ENCODE results near the gene C2CD3. TPM values are rescaled to one million over a fixed set of nuclear protein-coding genes. Genes with fewer than 3 reads are reported as not detected.
"Not testable (repeated sequence)": the region's sequence is repeated elsewhere in the genome, so short reads cannot be mapped to it uniquely, and the experiment has no call there.

Gene C2CD3
- total RNA-seq, 4 donors from 2014 or later: 16.8 to 50.3 (median 29.0) TPM

GRCh38 chr11:74144592-74144991, 26.2 kb downstream of the C2CD3 start:
- no peak for DNase-seq
- Histone ChIP-seq H3K27ac (no peak overlapping the region), H3K4me3 (no peak overlapping the region), H3K4me1 (no peaks in the 10 kb centered on the region), H3K9me3 (no peaks in the 10 kb centered on the region), H3K36me3 (no peaks in the 10 kb centered on the region), H3K27me3 (no peaks in the 10 kb centered on the region)
- TF ChIP-seq, protein P1, sequence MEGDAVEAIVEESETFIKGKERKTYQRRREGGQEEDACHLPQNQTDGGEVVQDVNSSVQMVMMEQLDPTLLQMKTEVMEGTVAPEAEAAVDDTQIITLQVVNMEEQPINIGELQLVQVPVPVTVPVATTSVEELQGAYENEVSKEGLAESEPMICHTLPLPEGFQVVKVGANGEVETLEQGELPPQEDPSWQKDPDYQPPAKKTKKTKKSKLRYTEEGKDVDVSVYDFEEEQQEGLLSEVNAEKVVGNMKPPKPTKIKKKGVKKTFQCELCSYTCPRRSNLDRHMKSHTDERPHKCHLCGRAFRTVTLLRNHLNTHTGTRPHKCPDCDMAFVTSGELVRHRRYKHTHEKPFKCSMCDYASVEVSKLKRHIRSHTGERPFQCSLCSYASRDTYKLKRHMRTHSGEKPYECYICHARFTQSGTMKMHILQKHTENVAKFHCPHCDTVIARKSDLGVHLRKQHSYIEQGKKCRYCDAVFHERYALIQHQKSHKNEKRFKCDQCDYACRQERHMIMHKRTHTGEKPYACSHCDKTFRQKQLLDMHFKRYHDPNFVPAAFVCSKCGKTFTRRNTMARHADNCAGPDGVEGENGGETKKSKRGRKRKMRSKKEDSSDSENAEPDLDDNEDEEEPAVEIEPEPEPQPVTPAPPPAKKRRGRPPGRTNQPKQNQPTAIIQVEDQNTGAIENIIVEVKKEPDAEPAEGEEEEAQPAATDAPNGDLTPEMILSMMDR (IDR thresholded peaks at IDR 0.05): no peak
- no peak for TF ChIP-seq POLR2A (IDR thresholded peaks at IDR 0.05)

- Histone ChIP-seq H3K9me3 (no peaks in the 10 kb centered on the region), H3K4me1 (no peaks in the 10 kb centered on the region), H3K27me3 (no peaks in the 10 kb centered on the region), H3K27ac (no peak overlapping the region), H3K36me3 (peaks cover 0 to 5% (median 0%) of the 10 kb centered on the region in 3 donors), H3K4me3 (no peak overlapping the region)
- no peak for DNase-seq
- no peak for TF ChIP-seq POLR2A (IDR thresholded peaks at IDR 0.05)
- TF ChIP-seq, protein P1 (IDR thresholded peaks at IDR 0.05): no peak
These were observed 28.2 kb downstream of the C2CD3 start for GRCh38 chr11:74142624-74143023.

- peaks cover 0 to 7% (median 0%) of the 10 kb centered on the region in 3 donors for H3K36me3 ChIP-seq
- no peak for DNase-seq
- H3K9me3 ChIP-seq: no peaks in the 10 kb centered on the region
- H3K4me3 ChIP-seq: no peak overlapping the region
- no peak overlapping the region for H3K27ac ChIP-seq
- no peaks in the 10 kb centered on the region for H3K4me1 ChIP-seq
- no peak for TF ChIP-seq POLR2A (IDR thresholded peaks at IDR 0.05)
- TF ChIP-seq, protein P1 (IDR thresholded peaks at IDR 0.05): no peak
- H3K27me3 ChIP-seq: no peaks in the 10 kb centered on the region
These were observed 28.9 kb downstream of the C2CD3 start for GRCh38 chr11:74141908-74142307.

DNA sequence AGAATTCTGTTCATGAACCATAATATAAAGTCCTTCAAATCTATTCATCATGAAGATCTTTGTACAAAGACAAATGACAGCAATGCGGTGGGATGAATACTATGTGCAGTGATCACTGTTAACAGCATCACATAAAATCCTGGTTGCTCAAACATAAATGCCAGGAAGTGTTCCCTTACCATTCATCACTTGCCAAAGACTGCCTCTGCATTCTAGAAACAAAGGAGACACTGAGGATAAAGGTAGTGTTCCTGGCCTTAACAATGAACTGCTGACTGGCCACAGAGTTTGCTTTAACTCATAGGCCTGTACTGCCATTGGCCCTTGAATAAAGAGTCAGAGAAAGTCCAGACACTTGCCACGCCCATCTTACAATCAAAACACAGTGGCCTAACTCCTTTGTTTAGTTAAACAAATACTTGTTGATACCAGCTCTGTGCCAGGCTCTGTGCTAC, 29.5 kb downstream of the C2CD3 start:
- DNase-seq: no peak
- H3K27me3 ChIP-seq: no peaks in the 10 kb centered on the region
- H3K27ac ChIP-seq: no peak overlapping the region
- TF ChIP-seq, protein P1 (IDR thresholded peaks at IDR 0.05): no peak
- TF ChIP-seq POLR2A (IDR thresholded peaks at IDR 0.05): no peak
- no peaks in the 10 kb centered on the region for H3K4me1 ChIP-seq
- H3K9me3 ChIP-seq: no peaks in the 10 kb centered on the region
- H3K4me3 ChIP-seq: no peak overlapping the region
- H3K36me3 ChIP-seq: peaks cover 0 to 11% (median 0%) of the 10 kb centered on the region in 3 donors

DNA sequence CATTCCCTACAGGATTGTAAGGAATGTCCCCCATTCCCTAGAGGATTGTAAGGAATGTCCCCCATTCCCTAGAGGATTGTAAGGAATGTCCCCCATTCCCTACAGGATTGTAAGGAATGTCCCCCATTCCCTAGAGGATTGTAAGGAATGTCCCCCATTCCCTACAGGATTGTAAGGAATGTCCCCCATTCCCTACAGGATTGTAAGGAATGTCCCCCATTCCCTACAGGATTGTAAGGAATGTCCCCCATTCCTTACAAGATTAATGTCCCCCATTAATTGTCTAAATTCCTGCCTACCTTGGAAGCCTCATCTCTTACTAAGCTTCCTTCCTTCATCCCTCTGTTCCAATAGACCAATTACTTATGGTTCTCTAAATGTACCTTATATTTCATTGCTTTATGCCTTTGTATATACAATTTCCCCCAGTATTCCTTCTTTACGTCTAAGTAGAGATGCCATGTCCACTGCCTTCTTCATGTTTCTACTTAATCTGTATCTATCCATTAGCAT, 30.8 kb downstream of the C2CD3 start:
- not testable (repeated sequence) for DNase-seq, H3K9me3 ChIP-seq, H3K27me3 ChIP-seq, H3K4me3 ChIP-seq, H3K27ac ChIP-seq, H3K4me1 ChIP-seq
- peaks cover 0 to 17% (median 0%) of the 10 kb centered on the region in 3 donors for H3K36me3 ChIP-seq

DNA sequence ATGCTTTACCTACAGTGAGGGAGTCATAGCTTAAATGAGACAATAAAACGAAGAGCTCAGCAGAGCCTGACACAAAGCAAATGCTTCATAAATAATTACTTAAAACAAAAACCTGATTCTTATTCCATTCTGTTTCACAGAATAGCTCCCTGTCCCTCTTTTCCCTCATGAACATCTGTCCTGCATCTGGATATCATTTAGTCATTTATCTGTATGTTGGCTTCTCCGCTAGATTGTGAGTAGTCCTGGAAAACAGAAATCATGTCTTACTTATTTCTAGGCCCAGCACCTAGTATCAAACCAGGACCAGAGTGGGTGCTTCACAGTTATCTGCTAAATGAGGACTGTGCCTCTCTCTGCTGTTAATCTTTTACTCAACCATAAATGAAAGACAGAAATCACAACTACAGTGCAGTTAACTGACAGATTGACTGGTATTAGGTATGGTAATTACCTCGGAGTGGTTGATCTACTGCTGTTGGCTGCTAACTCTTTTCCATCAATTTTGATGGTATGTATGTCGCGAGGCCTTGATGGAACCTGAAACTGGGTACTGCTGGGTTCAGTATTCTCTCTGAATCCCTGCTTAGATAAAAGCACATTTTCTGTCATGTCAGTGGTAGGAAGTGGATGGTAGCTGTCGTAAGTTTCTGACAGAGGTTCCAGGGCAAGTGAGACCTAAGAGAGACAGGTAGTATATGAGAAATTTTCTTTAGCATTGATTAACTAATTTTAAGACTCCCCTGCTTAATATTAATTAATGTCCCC, 31.5 kb downstream of the C2CD3 start:
- Histone ChIP-seq H3K27me3 (no peaks in the 10 kb centered on the region), H3K4me3 (no peak overlapping the region), H3K9me3 (no peaks in the 10 kb centered on the region), H3K4me1 (no peaks in the 10 kb centered on the region), H3K27ac (no peak overlapping the region), H3K36me3 (peaks cover 0 to 17% (median 0%) of the 10 kb centered on the region in 3 donors)
- TF ChIP-seq, protein P1 (IDR thresholded peaks at IDR 0.05): no peak
- TF ChIP-seq POLR2A (IDR thresholded peaks at IDR 0.05): no peak
- DNase-seq: no peak
